Activated CD4-positive, alpha-beta T cell treated with anti-CD3 and anti-CD28 coated beads, Interleukin-2, amount 10 ng/mL, durations not matched to agents 24 days and 14 days (primary cell): ENCODE results near the gene RTN4IP1. TPM values are rescaled to one million over a fixed set of nuclear protein-coding genes. Genes with fewer than 3 reads are reported as not detected.

ENCODE experiments used
- DNase-seq: peaks from one replicate; pipeline ENCODE4 v3.0.0; 2022
- H3K27ac Mint-ChIP-seq: one replicate; pipeline ENCODE4 v1.8.0; 2022; ENCODE audit warnings: mild to moderate bottlenecking, mixed read lengths
- H3K27me3 Mint-ChIP-seq: one replicate; pipeline ENCODE4 v1.8.0; 2022; ENCODE audit warnings: mixed read lengths
- H3K36me3 Mint-ChIP-seq: one replicate; pipeline ENCODE4 v1.8.0; 2022; ENCODE audit warnings: low read depth, mild to moderate bottlenecking, mixed read lengths
- H3K4me1 Mint-ChIP-seq: one replicate; pipeline ENCODE4 v1.8.0; 2021; ENCODE audit warnings: mixed read lengths
- H3K4me3 Mint-ChIP-seq: one replicate; pipeline ENCODE4 v1.8.0; 2022; ENCODE audit warnings: mild to moderate bottlenecking, moderate library complexity, mixed read lengths
- H3K9me3 Mint-ChIP-seq: one replicate; pipeline ENCODE4 v1.8.0; 2021; ENCODE audit warnings: mixed read lengths
- intact Hi-C: fragments of 100-400 bp; cut with micrococcal nuclease; formaldehyde crosslinking; loops from one replicate; pipeline ENCODE4 v1.15.1; 2023
- total RNA-seq: library from RNA; stranded (reverse); gene quantifications from 2 replicates; pipeline ENCODE4 v1.2.3, GENCODE V29; 2022

Gene RTN4IP1
- total RNA-seq, 1 donor from 2014 or later, result 7.2 TPM

DNA sequence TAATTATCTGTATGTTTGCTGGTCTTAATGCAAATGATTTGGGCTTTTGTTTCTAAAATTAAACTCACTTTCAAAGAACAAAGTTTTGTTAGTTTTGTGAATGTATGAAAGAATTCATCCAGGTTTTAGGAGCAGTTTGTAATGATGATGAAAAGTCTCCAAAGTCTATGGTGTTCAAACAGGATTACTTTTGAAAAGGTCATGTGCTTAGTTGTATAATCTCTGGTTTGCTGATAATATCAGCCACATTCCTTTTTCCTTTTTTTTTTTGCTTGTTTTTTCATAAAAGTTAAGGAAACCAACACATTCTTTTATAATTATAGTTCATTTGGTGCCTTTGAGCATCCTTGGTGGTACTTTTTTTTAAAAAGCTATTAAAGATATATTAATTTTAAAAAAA lies 88.9 kb downstream of the RTN4IP1 start:
- Mint-ChIP-seq H3K9me3 (no peaks in the 10 kb centered on the region), H3K4me1 (peaks cover 21% of the 10 kb centered on the region), H3K27ac (no peak overlapping the region), H3K4me3 (no peak overlapping the region), H3K36me3 (peaks cover 52% of the 10 kb centered on the region), H3K27me3 (no peaks in the 10 kb centered on the region)
- DNase-seq, result no peak
- intact Hi-C loops, result no loop called here

DNA sequence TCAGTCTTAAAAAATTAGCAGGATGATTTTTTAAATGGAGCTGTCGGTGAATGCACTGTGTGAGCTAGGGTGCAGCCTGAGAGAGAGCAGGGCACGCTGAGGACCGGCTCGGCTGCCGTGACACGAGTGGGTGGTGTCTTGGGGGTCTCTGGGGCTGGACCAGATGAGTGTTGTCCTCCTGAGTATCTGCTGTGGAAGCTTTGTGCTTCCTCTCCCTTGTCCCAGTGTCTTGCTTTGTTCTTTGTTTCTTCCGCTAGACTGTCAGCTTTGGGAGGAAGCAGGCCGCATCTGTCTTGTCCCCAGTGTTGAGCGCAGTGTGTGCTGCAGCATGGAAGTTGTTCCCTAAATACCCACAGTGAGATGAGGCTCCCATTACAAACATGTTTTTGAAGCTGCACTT lies 89.4 kb downstream of the RTN4IP1 start:
- DNase-seq, result peak; percentile 49
- intact Hi-C loops, result no loop called here
- no peak overlapping the region for H3K4me3 Mint-ChIP-seq
- peaks cover 49% of the 10 kb centered on the region for H3K36me3 Mint-ChIP-seq
- no peak overlapping the region for H3K27ac Mint-ChIP-seq
- H3K4me1 Mint-ChIP-seq, result peaks cover 25% of the 10 kb centered on the region
- no peaks in the 10 kb centered on the region for H3K9me3 Mint-ChIP-seq
- no peaks in the 10 kb centered on the region for H3K27me3 Mint-ChIP-seq

- H3K4me1 Mint-ChIP-seq, result peaks cover 40% of the 10 kb centered on the region
- peaks cover 44% of the 10 kb centered on the region for H3K36me3 Mint-ChIP-seq
- no peak overlapping the region for H3K27ac Mint-ChIP-seq
- H3K9me3 Mint-ChIP-seq, result no peaks in the 10 kb centered on the region
- no peak overlapping the region for H3K4me3 Mint-ChIP-seq
- H3K27me3 Mint-ChIP-seq, result no peaks in the 10 kb centered on the region
- no peak for DNase-seq
- intact Hi-C loops, result no loop called here
Measured at GRCh38 chr6:106538145-106538544, 91.2 kb downstream of the RTN4IP1 start.

DNA sequence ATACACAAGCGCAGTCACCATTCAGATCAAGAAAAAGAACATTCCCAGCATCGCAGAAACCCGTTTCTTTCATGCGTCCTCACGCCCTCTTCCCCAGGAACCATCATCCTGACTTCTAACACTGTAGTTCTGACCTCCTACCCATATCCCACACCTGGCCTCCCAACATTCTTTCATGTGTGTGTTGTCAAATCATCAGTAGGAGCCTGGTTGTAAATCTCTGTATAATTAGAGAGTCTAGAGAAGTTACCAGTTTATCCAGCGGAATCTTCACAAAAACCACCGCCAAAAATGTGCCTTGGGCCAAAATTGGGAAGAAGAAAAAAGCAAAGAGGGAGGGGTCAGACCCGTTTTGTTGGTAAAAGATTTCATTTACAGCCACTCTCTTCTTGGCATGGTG lies 91.6 kb downstream of the RTN4IP1 start:
- Mint-ChIP-seq H3K36me3 (peaks cover 49% of the 10 kb centered on the region), H3K4me3 (peak overlapping the region; percentile 45), H3K27ac (peak overlapping the region; percentile 68), H3K4me1 (peaks cover 43% of the 10 kb centered on the region), H3K27me3 (no peaks in the 10 kb centered on the region), H3K9me3 (no peaks in the 10 kb centered on the region)
- intact Hi-C loops, result loop anchor here (2.0 kb wide), 1 partner anchor 15 kb away; no protein-coding TSS in a partner anchor
- no peak for DNase-seq

DNA sequence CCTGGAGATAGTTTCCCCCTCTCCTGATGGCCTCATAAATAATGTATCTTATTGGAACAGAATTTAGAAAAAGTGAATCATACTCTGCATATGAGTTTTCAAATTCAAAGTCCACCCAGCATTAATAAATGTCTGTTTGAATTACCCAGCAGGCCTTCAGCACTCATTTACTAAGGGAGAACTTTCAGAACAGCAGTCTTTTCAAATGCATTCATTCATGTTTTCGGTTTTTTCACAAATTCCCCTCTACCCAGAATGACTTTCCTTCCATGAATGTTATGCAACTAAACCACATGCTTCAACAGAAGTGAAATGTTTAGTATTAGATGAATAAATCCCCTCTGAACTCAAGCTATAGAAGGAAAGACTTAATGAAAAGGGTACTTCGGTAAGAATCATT lies 92.4 kb downstream of the RTN4IP1 start:
- Mint-ChIP-seq H3K4me1 (peaks cover 46% of the 10 kb centered on the region), H3K9me3 (no peaks in the 10 kb centered on the region), H3K36me3 (peaks cover 55% of the 10 kb centered on the region), H3K4me3 (no peak overlapping the region), H3K27me3 (no peaks in the 10 kb centered on the region), H3K27ac (no peak overlapping the region)
- DNase-seq, result no peak
- intact Hi-C loops, result loop anchor here (2.0 kb wide), 1 partner anchor 16 kb away; no protein-coding TSS in a partner anchor

DNA sequence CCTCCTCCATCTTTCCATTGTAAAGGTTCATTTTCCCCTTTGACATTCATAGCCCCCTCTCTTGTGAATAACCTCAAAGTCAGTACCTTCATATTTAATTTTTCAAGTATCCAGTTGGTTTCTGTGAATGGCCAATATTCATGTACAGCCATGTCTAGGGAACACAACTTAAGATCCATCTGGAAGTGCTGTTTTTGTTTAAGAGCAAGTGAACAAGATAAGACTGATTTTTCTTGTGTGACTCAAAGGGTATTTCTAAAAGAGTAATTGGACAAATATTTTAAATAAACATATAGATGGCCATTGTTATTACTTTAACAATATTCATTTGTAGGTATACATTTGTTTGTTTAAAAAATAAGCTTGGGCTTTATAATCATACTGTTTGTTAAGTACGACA lies 92.9 kb downstream of the RTN4IP1 start:
- H3K9me3 Mint-ChIP-seq, result no peaks in the 10 kb centered on the region
- H3K4me3 Mint-ChIP-seq, result no peak overlapping the region
- no peak for DNase-seq
- intact Hi-C loops, result loop anchor here (2.0 kb wide), 1 partner anchor 16 kb away; no protein-coding TSS in a partner anchor
- peaks cover 46% of the 10 kb centered on the region for H3K4me1 Mint-ChIP-seq
- no peak overlapping the region for H3K27ac Mint-ChIP-seq
- H3K36me3 Mint-ChIP-seq, result peaks cover 60% of the 10 kb centered on the region
- H3K27me3 Mint-ChIP-seq, result no peaks in the 10 kb centered on the region

DNA sequence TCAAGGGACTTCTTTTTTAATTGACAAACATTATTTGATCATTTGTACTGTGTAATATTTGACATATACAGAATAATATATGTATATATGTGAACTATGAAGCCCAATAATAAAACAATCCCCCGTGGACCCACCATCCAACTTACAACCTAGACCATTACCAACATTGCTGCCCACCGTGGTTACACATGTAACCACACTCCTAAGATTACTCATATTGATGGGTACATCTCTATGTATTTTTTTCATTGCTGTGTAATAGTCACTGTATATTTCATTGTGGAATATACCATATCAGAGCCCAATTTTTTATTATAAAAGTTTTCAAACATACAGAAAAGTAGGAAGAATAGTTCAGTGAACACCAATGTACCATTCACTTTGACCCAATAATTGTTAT lies 94.3 kb downstream of the RTN4IP1 start:
- Mint-ChIP-seq H3K27ac (peak overlapping the region; percentile 79), H3K36me3 (peaks cover 64% of the 10 kb centered on the region), H3K9me3 (no peaks in the 10 kb centered on the region), H3K27me3 (no peaks in the 10 kb centered on the region), H3K4me1 (peaks cover 46% of the 10 kb centered on the region), H3K4me3 (no peak overlapping the region)
- intact Hi-C loops, result no loop called here
- no peak for DNase-seq

DNA sequence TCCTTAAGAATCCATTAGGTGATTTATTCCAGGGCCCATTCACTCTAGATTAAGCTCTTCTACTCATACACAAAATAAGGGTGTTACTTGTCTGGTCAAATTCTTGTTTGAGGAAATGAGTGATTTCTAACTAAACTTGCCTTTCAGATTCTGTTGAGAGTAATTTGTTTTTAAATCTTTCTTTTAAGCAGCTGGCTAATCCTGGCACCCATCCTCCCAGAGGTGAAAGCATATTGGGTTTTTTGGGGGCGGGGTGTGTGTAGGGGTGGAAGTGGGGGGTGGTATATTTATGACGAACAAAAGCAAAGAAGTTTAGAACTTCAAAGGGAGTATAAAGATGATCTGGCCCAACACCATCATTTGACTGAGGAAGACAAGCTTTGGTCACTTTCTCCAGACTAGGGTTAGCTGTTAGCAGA lies 94.7 kb downstream of the RTN4IP1 start:
- Mint-ChIP-seq H3K9me3 (no peaks in the 10 kb centered on the region), H3K27me3 (no peaks in the 10 kb centered on the region), H3K4me3 (peak overlapping the region; percentile 29), H3K27ac (peak overlapping the region; percentile 79), H3K4me1 (peaks cover 47% of the 10 kb centered on the region), H3K36me3 (peaks cover 66% of the 10 kb centered on the region)
- peak; percentile 77 for DNase-seq
- intact Hi-C loops, result loop anchor here (1.0 kb wide), 3 partner anchors 9 to 13 kb away; no protein-coding TSS in a partner anchor

GRCh38 chr6:106534004-106534403 lies 95.3 kb downstream of the RTN4IP1 start:
- H3K4me3 Mint-ChIP-seq, result peak overlapping the region; percentile 29
- no peaks in the 10 kb centered on the region for H3K27me3 Mint-ChIP-seq
- H3K27ac Mint-ChIP-seq, result peak overlapping the region; percentile 79
- intact Hi-C loops, result loop anchor here (1.0 kb wide), 3 partner anchors 9 to 13 kb away; no protein-coding TSS in a partner anchor
- no peak for DNase-seq
- H3K4me1 Mint-ChIP-seq, result peaks cover 47% of the 10 kb centered on the region
- H3K36me3 Mint-ChIP-seq, result peaks cover 70% of the 10 kb centered on the region
- H3K9me3 Mint-ChIP-seq, result no peaks in the 10 kb centered on the region

- peaks cover 44% of the 10 kb centered on the region for H3K4me1 Mint-ChIP-seq
- no peak overlapping the region for H3K4me3 Mint-ChIP-seq
- H3K36me3 Mint-ChIP-seq, result peaks cover 68% of the 10 kb centered on the region
Measured at GRCh38 chr6:106533054-106533453, 96.2 kb downstream of the RTN4IP1 start.

DNA sequence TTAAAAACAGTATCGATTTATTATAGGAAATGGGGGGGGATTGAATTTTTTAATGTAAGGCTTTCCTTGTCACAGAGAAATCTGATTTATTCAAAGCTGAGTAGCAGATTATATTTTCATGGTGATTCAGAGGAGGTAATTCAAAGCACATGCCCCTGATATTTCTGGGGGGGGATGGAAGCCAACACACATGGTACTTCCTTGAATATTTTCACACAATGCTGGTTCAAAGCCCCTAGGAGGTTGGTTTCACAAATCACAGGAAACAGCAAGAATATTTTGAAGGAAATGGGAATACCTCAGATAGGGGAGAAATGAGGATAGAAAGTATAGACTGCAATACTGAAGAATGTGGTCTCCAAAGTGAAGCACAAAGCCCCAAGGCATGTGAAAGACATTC lies 98.8 kb downstream of the RTN4IP1 start:
- no peak for DNase-seq
- Mint-ChIP-seq H3K4me3 (no peak overlapping the region), H3K27me3 (no peaks in the 10 kb centered on the region), H3K27ac (no peak overlapping the region), H3K9me3 (no peaks in the 10 kb centered on the region), H3K36me3 (peaks cover 63% of the 10 kb centered on the region), H3K4me1 (peaks cover 40% of the 10 kb centered on the region)
- intact Hi-C loops, result no loop called here

More at GRCh38 chr6:106533054-106533453, 96.2 kb downstream of the RTN4IP1 start:
- DNase-seq, result no peak
- no peaks in the 10 kb centered on the region for H3K27me3 Mint-ChIP-seq
- intact Hi-C loops, result no loop called here
- H3K27ac Mint-ChIP-seq, result no peak overlapping the region
- no peaks in the 10 kb centered on the region for H3K9me3 Mint-ChIP-seq

DNA sequence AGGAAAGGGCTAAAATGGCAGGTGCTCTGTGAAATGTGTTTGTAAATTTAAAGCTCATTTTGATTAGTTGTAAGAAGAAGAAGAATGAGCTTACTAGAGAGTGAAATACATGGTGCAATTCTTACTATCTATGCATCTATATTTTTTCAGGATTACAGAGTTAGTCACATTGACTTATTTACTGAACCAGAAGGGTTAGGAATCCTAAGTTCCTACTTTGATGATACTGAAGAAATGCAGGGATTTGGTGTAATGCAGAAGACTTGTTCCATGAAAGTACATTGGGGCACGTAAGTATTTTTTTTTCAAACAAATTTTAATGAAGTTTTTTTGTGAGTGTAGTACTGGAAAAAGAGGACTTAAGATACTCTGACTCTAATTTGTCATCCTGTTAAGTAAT lies 99.3 kb downstream of the RTN4IP1 start:
- peaks cover 41% of the 10 kb centered on the region for H3K4me1 Mint-ChIP-seq
- no peaks in the 10 kb centered on the region for H3K9me3 Mint-ChIP-seq
- no peaks in the 10 kb centered on the region for H3K27me3 Mint-ChIP-seq
- peaks cover 63% of the 10 kb centered on the region for H3K36me3 Mint-ChIP-seq
- DNase-seq, result no peak
- H3K4me3 Mint-ChIP-seq, result no peak overlapping the region
- intact Hi-C loops, result no loop called here
- H3K27ac Mint-ChIP-seq, result no peak overlapping the region

GRCh38 chr6:106529438-106529837 lies 99.9 kb downstream of the RTN4IP1 start:
- Mint-ChIP-seq H3K4me1 (peaks cover 38% of the 10 kb centered on the region), H3K9me3 (no peaks in the 10 kb centered on the region), H3K36me3 (peaks cover 64% of the 10 kb centered on the region), H3K27ac (no peak overlapping the region), H3K27me3 (no peaks in the 10 kb centered on the region), H3K4me3 (no peak overlapping the region)
- intact Hi-C loops, result loop anchor here (10.0 kb wide), 4 partner anchors 535 to 735 kb away; partner anchors contain the start of gene BEND3
- no peak for DNase-seq

DNA sequence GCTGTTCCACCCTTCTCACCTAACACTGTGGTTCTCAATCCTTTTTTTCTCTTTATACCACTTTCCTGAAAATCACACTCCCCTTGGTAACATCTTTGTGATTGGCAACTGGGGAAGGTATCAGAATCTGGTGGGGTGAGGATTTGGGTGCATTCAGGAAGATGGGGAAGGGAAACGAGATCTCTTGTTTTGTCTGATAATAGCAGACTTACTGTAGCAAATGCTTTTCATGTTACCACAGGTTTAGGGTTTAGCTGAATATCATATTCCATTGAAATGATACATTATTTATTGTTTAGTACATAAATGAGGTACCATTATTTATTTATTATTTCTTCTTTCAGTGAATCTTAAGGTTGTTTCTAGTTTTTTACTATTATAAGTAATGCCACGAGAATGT lies 100.8 kb downstream of the RTN4IP1 start:
- H3K27me3 Mint-ChIP-seq, result no peaks in the 10 kb centered on the region
- no peak for DNase-seq
- H3K36me3 Mint-ChIP-seq, result peaks cover 58% of the 10 kb centered on the region
- H3K4me3 Mint-ChIP-seq, result no peak overlapping the region
- H3K27ac Mint-ChIP-seq, result peak overlapping the region; percentile 64
- H3K9me3 Mint-ChIP-seq, result no peaks in the 10 kb centered on the region
- intact Hi-C loops, result loop anchor here (10.0 kb wide), 4 partner anchors 534 to 734 kb away; partner anchors contain the start of gene BEND3
- H3K4me1 Mint-ChIP-seq, result peaks cover 37% of the 10 kb centered on the region

GRCh38 chr6:106527979-106528378 lies 101.3 kb downstream of the RTN4IP1 start:
- Mint-ChIP-seq H3K4me3 (peak overlapping the region; percentile 40), H3K36me3 (peaks cover 52% of the 10 kb centered on the region), H3K27me3 (no peaks in the 10 kb centered on the region), H3K9me3 (no peaks in the 10 kb centered on the region), H3K27ac (peak overlapping the region; percentile 81), H3K4me1 (peaks cover 33% of the 10 kb centered on the region)
- intact Hi-C loops, result loop anchor here (10.0 kb wide), 4 partner anchors 533 to 733 kb away; partner anchors contain the start of gene BEND3
- no peak for DNase-seq
